Measurements from ENCODE around the gene BNC2. TPM values are rescaled to one million over a fixed set of nuclear protein-coding genes. Genes with fewer than 3 reads are reported as not detected.

Gene BNC2
- total RNA-seq, 6 experiments from 2014 or later: 19.0 to 28.7 (median 25.4) TPM

DNA sequence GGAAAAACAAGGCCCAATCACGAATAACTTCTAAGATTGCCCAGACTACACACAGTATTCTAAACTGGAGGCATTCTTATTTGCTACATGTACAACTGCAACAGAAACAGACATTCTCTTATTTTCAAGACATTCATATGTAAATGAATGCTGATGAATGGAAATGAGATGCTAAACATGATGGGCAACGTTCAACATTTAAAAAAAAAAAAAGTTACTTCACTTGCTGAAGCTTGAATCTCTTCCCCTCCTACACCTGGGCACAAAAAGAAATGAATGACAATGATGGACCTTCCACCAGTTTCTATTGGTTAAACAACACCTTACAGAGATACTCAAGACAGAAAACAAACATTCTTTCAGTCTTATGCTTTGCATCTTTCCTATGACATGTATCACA lies 160.5 kb downstream of the BNC2 start:
- H3K4me3 Mint-ChIP-seq: no peak overlapping the region
- H3K9me3 Mint-ChIP-seq: no peaks in the 10 kb centered on the region
- H3K27me3 Mint-ChIP-seq (ENCODE audit: insufficient read depth): no peaks in the 10 kb centered on the region
- peaks cover 58% of the 10 kb centered on the region for H3K4me1 Mint-ChIP-seq (ENCODE audit: low read depth)
- H3K27ac Mint-ChIP-seq: no peak overlapping the region
- TF ChIP-seq, protein P1, sequence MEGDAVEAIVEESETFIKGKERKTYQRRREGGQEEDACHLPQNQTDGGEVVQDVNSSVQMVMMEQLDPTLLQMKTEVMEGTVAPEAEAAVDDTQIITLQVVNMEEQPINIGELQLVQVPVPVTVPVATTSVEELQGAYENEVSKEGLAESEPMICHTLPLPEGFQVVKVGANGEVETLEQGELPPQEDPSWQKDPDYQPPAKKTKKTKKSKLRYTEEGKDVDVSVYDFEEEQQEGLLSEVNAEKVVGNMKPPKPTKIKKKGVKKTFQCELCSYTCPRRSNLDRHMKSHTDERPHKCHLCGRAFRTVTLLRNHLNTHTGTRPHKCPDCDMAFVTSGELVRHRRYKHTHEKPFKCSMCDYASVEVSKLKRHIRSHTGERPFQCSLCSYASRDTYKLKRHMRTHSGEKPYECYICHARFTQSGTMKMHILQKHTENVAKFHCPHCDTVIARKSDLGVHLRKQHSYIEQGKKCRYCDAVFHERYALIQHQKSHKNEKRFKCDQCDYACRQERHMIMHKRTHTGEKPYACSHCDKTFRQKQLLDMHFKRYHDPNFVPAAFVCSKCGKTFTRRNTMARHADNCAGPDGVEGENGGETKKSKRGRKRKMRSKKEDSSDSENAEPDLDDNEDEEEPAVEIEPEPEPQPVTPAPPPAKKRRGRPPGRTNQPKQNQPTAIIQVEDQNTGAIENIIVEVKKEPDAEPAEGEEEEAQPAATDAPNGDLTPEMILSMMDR (IDR thresholded peaks at IDR 0.05): no peak
- H3K36me3 Mint-ChIP-seq (ENCODE audit: low read depth): peaks cover 17% of the 10 kb centered on the region
- DNase-seq: no peak

DNA sequence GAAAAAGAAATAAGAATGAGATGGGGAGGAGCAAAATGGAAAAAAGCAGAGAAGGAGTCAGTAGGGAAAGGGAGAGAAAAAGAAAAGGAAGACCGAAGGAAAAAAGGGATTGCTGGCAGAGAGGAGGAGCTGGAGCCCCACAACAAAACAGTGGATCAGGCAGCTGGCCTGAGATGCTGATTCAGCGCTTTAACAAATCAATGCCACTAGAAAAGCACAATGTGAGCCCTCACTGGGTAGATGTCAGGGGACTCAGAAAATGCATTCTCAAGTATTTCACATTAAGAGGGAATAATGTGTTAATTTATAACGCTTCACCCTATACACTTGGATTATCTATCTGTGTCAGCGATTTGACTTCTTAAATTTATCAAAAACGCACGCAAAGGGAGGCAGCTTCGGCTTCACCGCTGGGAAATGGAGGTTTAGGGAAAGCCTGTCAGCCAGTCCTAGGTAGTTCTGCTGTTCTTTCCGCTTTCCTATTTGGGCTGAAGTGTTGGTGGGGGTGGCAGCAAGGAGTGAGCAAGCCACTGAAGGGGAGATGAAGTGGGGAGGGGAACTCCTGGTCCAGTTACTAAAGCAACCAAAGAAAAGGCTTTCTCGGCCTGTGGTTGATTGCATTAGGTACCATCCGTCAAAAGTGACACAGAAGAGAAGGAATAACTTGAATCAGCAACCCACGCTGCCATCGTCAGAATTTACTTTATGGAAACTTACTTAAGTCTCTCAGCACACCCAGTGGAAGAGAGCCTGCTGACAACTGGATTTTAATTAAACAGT lies 161.6 kb downstream of the BNC2 start:
- peak overlapping the region; percentile 47 for H3K27ac Mint-ChIP-seq
- TF ChIP-seq, protein P1 (IDR thresholded peaks at IDR 0.05): no peak
- H3K36me3 Mint-ChIP-seq (ENCODE audit: low read depth): peaks cover 17% of the 10 kb centered on the region
- H3K9me3 Mint-ChIP-seq: no peaks in the 10 kb centered on the region
- no peaks in the 10 kb centered on the region for H3K27me3 Mint-ChIP-seq (ENCODE audit: insufficient read depth)
- H3K4me1 Mint-ChIP-seq (ENCODE audit: low read depth): peaks cover 60% of the 10 kb centered on the region
- DNase-seq: no peak
- 0 out of 2 replicates have a peak overlapping the region, but pooled peaks have one; percentile 14 for H3K4me3 Mint-ChIP-seq

DNA sequence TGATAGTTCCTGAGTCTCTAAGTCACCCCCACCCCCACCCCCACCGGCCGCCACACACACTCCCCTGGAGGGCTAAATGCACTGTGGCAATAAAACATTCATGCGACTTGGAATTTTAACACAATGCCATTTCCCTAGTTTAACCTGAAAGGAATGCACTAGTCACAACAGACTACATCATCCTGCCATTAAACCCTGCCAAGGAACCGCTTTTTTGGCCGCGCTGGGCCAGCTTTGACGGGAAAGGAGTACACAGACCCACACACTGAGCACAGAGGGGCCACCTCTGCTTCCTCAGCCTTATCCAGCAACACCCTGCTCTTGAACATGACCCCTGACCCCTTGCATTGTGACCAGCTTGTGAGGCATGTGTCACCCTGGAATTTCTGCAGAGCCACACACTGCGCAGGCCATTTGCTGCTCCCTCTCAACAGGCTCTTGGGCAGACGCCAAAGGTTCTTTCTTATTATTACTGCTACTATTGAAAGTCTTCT lies 165.3 kb downstream of the BNC2 start:
- Mint-ChIP-seq H3K27ac (peak overlapping the region; percentile 98), H3K4me3 (peak overlapping the region; percentile 83), H3K27me3 (ENCODE audit: insufficient read depth) (no peaks in the 10 kb centered on the region), H3K4me1 (ENCODE audit: low read depth) (peaks cover 72% of the 10 kb centered on the region), H3K36me3 (ENCODE audit: low read depth) (peaks cover 12% of the 10 kb centered on the region; the same call in 1 of the 2 replicates), H3K9me3 (no peaks in the 10 kb centered on the region)
- DNase-seq: peak; percentile 98
- TF ChIP-seq, protein P1 (IDR thresholded peaks at IDR 0.05): no peak; the same call in 1 of the 2 replicates

DNA sequence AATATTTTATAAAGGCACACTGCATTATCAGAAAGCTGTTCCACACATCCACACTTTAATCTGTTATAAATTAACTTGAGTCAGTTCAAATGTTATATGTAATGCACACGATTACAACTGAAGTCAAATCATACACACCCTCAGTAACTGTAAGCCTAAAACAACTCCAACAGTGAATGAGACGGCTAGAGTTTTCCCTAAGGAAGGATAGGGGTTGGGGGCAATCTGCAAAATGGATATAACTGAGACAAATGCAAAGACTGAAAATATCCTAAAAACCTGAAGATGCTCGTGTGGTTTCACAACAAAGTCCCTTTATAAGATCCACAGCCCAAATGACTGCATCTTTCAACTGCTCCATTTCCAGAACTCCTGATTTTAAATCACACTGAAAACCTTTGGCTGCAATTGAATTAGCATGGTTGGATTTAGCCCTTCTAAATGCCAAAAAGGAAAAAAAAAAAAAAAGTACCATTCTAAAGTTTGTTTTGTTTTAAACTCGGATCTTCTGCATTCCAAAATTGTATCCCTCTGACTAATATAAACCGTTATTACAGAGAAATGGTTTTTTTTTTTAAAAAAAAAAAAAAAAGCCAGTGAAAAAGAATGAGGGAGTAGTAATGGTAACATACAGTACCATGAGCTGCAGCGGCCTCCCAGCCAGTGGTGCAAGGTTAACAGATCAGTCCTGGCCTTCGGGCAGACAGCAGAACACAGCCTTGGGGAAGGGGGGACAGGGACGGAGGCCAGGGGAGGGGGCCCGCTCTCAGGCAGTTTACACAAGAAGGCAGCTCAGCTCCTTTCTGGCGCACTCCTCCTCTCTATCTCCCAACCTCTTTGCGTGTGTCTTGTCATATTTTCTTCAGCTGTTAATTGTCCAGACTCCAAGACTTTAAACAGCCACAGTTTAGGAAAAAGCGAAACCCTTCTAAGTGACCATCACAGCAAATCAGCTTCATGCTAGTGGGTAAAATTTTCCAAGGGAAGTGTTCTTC lies 166.1 kb downstream of the BNC2 start:
- Mint-ChIP-seq H3K27ac (peak overlapping the region; percentile 98), H3K27me3 (ENCODE audit: insufficient read depth) (no peaks in the 10 kb centered on the region), H3K9me3 (no peaks in the 10 kb centered on the region), H3K4me1 (ENCODE audit: low read depth) (peaks cover 74% of the 10 kb centered on the region), H3K4me3 (peak overlapping the region; percentile 83), H3K36me3 (ENCODE audit: low read depth) (peaks cover 12% of the 10 kb centered on the region; the same call in 1 of the 2 replicates)
- TF ChIP-seq, protein P1 (IDR thresholded peaks at IDR 0.05): no peak
- no peak for DNase-seq

DNA sequence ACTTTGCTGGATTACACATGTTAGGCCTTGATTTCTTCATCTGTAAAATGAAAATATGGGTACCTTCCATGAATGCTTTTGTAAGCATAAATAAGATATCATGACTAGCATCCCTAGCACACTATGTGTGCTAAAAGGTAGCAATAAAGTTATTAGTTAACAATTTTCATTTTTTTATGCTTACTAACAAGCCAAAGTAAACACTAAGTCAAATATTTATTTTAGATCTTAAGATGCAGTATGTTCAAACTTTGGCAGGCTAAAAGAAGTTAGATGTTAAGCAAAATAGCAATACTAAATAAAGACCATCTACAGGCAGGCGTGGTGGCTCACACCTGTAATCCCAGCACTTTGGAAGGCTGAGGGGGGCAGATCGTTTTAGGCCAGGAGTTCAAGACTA lies 169.1 kb downstream of the BNC2 start:
- Mint-ChIP-seq H3K4me1 (ENCODE audit: low read depth) (peaks cover 60% of the 10 kb centered on the region), H3K27me3 (ENCODE audit: insufficient read depth) (no peaks in the 10 kb centered on the region), H3K36me3 (ENCODE audit: low read depth) (no peaks in the 10 kb centered on the region), H3K4me3 (peak overlapping the region; percentile 32; the same call in 1 of the 2 replicates), H3K9me3 (no peaks in the 10 kb centered on the region), H3K27ac (0 out of 2 replicates have a peak overlapping the region, but pooled peaks have one; percentile 13)
- TF ChIP-seq, protein P1 (IDR thresholded peaks at IDR 0.05): no peak
- DNase-seq: no peak
